K562 (cell line): ENCODE measurements around the gene STT3A. TPM values are rescaled to one million over a fixed set of nuclear protein-coding genes. Genes with fewer than 3 reads are reported as not detected.

Source experiments
- ATAC-seq: fragments of 200-7000 bp; cut with Tn5 transposase; 3 replicates; pipeline ENCODE4 v1.9.1; 2020; ENCODE audit warnings: moderate library complexity
- BruUV-seq: library from RNA; stranded (reverse); fragments of 400-500 nt; replicated peaks from 2 replicates; lab custom pipeline; 2021; lab: Mats Ljungman, UMichigan
- CTCF ChIA-PET: fragments of 300-600 bp; formaldehyde crosslinking; extraction: SDS; loops from one replicate; lab custom pipeline; 2021; ENCODE audit warnings: low intra/inter-chr PET ratio; lab: Yijun Ruan, JAX
- POLR2A ChIA-PET: fragments of 300-600, 350-650 bp; sonication (Branson Sonifier 250); formaldehyde crosslinking; extraction: SDS; loops from one replicate; lab custom pipeline; 2021; ENCODE audit warnings: antibody characterized with exemption, inconsistent platforms; lab: Yijun Ruan, JAX
- DNase-seq, 4 experiments: peaks; one replicate each; pipeline versions ENCODE4 v3.0.0 to v3.0.0-alpha.2; 2011 to 2018; ENCODE audit warnings: low spot score in 3 of 4, mixed read lengths in 3 of 4; ENCODE audit errors: extremely low read depth in 1 of 4
- FAIRE-seq: peaks from 2 replicates; lab custom pipeline; 2011; peaks lifted over from hg19 to GRCh38; lab: Jason Lieb, UNC
- H2AFZ ChIP-seq: 2 replicates; pipeline ENCODE4 v1.6.0; 2011; ENCODE audit warnings: low read depth, low read length, control low read depth, inconsistent platforms
- H3K27ac ChIP-seq: fragments of 200-600 bp; 3 replicates; pipeline ENCODE4 v1.8.0; 2011; ENCODE audit warnings: low read depth, mild to moderate bottlenecking, control low read depth, inconsistent platforms, low read length, moderate library complexity, mixed read lengths; ENCODE audit errors: extremely low read depth
- H3K27me3 ChIP-seq, 2 experiments: fragments of 300-600 bp in 1 of 2; 2 replicates in 1 of 2; 3 replicates in 1 of 2; pipeline versions ENCODE4 v1.6.0 to v1.8.0; 2011; ENCODE audit warnings: inconsistent platforms in 2 of 2, low read length in 2 of 2, mild to moderate bottlenecking in 1 of 2, mixed read lengths in 1 of 2, moderate library complexity in 1 of 2; ENCODE audit not compliant: control insufficient read depth in 2 of 2, insufficient read depth in 2 of 2
- H3K36me3 ChIP-seq: fragments of 300-600 bp; 3 replicates; pipeline ENCODE4 v1.8.0; 2011; ENCODE audit warnings: mild to moderate bottlenecking, low read length, inconsistent platforms; ENCODE audit not compliant: control insufficient read depth, insufficient read depth
- H3K4me1 ChIP-seq, 2 experiments: fragments of 200-600 bp in 1 of 2; replicated peaks in 1 of 2; 2 replicates in 1 of 2; 3 replicates in 1 of 2; pipeline versions ENCODE4 v1.5.1 to v1.8.0; 2011; ENCODE audit warnings: inconsistent platforms in 2 of 2, low read length in 2 of 2, mild to moderate bottlenecking in 1 of 2, mixed read lengths in 1 of 2, moderate library complexity in 1 of 2; ENCODE audit not compliant: control insufficient read depth in 2 of 2, insufficient read depth in 2 of 2
- H3K4me2 ChIP-seq: 2 replicates; pipeline ENCODE4 v1.6.1; 2011; ENCODE audit warnings: low read length, control low read depth, inconsistent platforms, mixed read lengths; ENCODE audit not compliant: insufficient read depth
- H3K4me3 ChIP-seq: fragments of 200-600 bp; sonication (generic), shearing (Covaris generic); 2 replicates; pipeline ENCODE4 v1.5.1; 2016; ENCODE audit warnings: control low read depth, inconsistent platforms
- H3K79me2 ChIP-seq: fragments of 200-600 bp; 3 replicates; pipeline ENCODE4 v1.8.0; 2011; ENCODE audit warnings: low read length, inconsistent platforms; ENCODE audit not compliant: control insufficient read depth, insufficient read depth
- H3K9ac ChIP-seq, 2 experiments: 2 replicates each; pipeline versions ENCODE4 v1.6.0 to v1.6.1; 2011; ENCODE audit warnings: low read depth in 2 of 2, low read length in 2 of 2, control low read depth in 1 of 2, inconsistent platforms in 1 of 2, mild to moderate bottlenecking in 1 of 2, mixed read lengths in 1 of 2; ENCODE audit not compliant: insufficient read depth in 1 of 2
- H3K9me1 ChIP-seq: one replicate; pipeline ENCODE4 v1.6.0; 2011; ENCODE audit warnings: inconsistent platforms, mild to moderate bottlenecking, low read length, moderate library complexity; ENCODE audit not compliant: control insufficient read depth, insufficient read depth
- H3K9me3 ChIP-seq: replicated peaks from 2 replicates; pipeline ENCODE4 v1.5.1; 2011; ENCODE audit warnings: low read depth, low read length, inconsistent platforms; ENCODE audit not compliant: control insufficient read depth, insufficient read depth
- H4K20me1 ChIP-seq: replicated peaks from 2 replicates; pipeline ENCODE4 v1.6.1; 2011; ENCODE audit warnings: low read length, inconsistent platforms, mixed read lengths; ENCODE audit not compliant: control insufficient read depth, insufficient read depth
- C11orf30 ChIP-seq: fragments of 450-650 bp; IDR thresholded peaks from 2 replicates; pipeline ENCODE4 v1.6.1; 2016; ENCODE audit warnings: low read depth, mild to moderate bottlenecking
- GABPA ChIP-seq: fragments of 200-800 bp; sonication (Bioruptor generic); conservative IDR thresholded peaks from 2 replicates; pipeline ENCODE4 v1.6.1; 2016; ENCODE audit warnings: low read depth, missing genetic modification characterization, missing compliant biosample characterization
- HLTF ChIP-seq: fragments of 450-650 bp; IDR thresholded peaks from 2 replicates; pipeline ENCODE4 v1.6.1; 2016
- JUN ChIP-seq, 2 experiments: sonication (generic) in 1 of 2; formaldehyde crosslinking in 1 of 2; IDR thresholded peaks; 2 replicates each; pipeline versions ENCODE4 v1.6.1 to v1.8.0; 2012 to 2022; ENCODE audit warnings: borderline replicate concordance in 2 of 2, mild to moderate bottlenecking in 2 of 2, improper control_type of control experiment in 1 of 2, low read depth in 1 of 2, low read length in 1 of 2, missing genetic modification reagents in 1 of 2
- JUNB ChIP-seq: fragments of 450-650 bp; formaldehyde crosslinking; conservative IDR thresholded peaks from 2 replicates; pipeline ENCODE4 v1.4.0; 2020; ENCODE audit warnings: mild to moderate bottlenecking
- MAFG ChIP-seq: fragments of 450-650 bp; conservative IDR thresholded peaks from 2 replicates; pipeline ENCODE4 v1.6.1; 2016; ENCODE audit warnings: missing genetic modification characterization, missing compliant biosample characterization
- MITF ChIP-seq: IDR thresholded peaks from 2 replicates; pipeline ENCODE4 v1.6.1; 2014; ENCODE audit warnings: antibody characterized with exemption
- MXI1 ChIP-seq: IDR thresholded peaks from 2 replicates; pipeline ENCODE4 v1.6.1; 2011; ENCODE audit warnings: low read depth, mild to moderate bottlenecking, improper control_type of control experiment, low read length
- NFATC3 ChIP-seq: fragments of 450-650 bp; IDR thresholded peaks from 2 replicates; pipeline ENCODE4 v1.6.1; 2017; ENCODE audit warnings: mild to moderate bottlenecking
- NONO ChIP-seq, 2 experiments: fragments of 200-400 bp in 1 of 2; fragments of 450-650 bp in 1 of 2; formaldehyde crosslinking in 1 of 2; IDR thresholded peaks; 2 replicates each; pipeline ENCODE4 v1.6.1; 2017; ENCODE audit warnings: low read depth in 2 of 2, mild to moderate bottlenecking in 2 of 2, moderate library complexity in 2 of 2, low read length in 1 of 2
- NR0B1 ChIP-seq: fragments of 450-650 bp; IDR thresholded peaks from one replicate; pipeline ENCODE4 v1.6.1; 2018; ENCODE audit warnings: mild to moderate bottlenecking, moderate library complexity; ENCODE audit not compliant: partially characterized antibody
- OTX1 ChIP-seq: fragments of 450-650 bp; formaldehyde crosslinking; IDR thresholded peaks from 2 replicates; pipeline ENCODE4 v1.4.0; 2022; ENCODE audit warnings: mild to moderate bottlenecking
- POLR3G ChIP-seq: IDR thresholded peaks from 2 replicates; pipeline ENCODE4 v1.6.1; 2011; ENCODE audit not compliant: insufficient read length, insufficient replicate concordance; ENCODE audit errors: extremely low read depth
- PYGO2 ChIP-seq: fragments of 450-650 bp; IDR thresholded peaks from 2 replicates; pipeline ENCODE4 v1.6.1; 2016; ENCODE audit warnings: mild to moderate bottlenecking, missing genetic modification characterization, moderate library complexity, missing compliant biosample characterization
- STAG1 ChIP-seq: sonication (generic); formaldehyde crosslinking; IDR thresholded peaks from 2 replicates; pipeline ENCODE4 v1.5.0; 2020; ENCODE audit warnings: missing genetic modification reagents, borderline replicate concordance
- TAF9B ChIP-seq: fragments of 450-650 bp; IDR thresholded peaks from 2 replicates; pipeline ENCODE4 v1.6.1; 2018; ENCODE audit warnings: mild to moderate bottlenecking; ENCODE audit not compliant: partially characterized antibody
- TEAD2 ChIP-seq: fragments of 450-650 bp; IDR thresholded peaks from 2 replicates; pipeline ENCODE4 v1.6.1; 2016; ENCODE audit warnings: missing genetic modification characterization, control low read depth, missing compliant biosample characterization
- ZNF143 ChIP-seq: sonication (generic); formaldehyde crosslinking; IDR thresholded peaks from 2 replicates; pipeline ENCODE4 v1.9.0; 2022; ENCODE audit warnings: mild to moderate bottlenecking, missing genetic modification reagents
- ZNF263 ChIP-seq: sonication (generic); formaldehyde crosslinking; IDR thresholded peaks from 2 replicates; pipeline ENCODE4 v1.8.0; 2022; ENCODE audit warnings: mild to moderate bottlenecking, missing genetic modification reagents, borderline replicate concordance
- ZNF316 ChIP-seq: fragments of 450-650 bp; IDR thresholded peaks from 2 replicates; pipeline ENCODE4 v1.6.1; 2016
- ZNF408 ChIP-seq: fragments of 250-450 bp; sonication (Bioruptor Pico); IDR thresholded peaks from 2 replicates; pipeline ENCODE4 v1.4.0; 2020; ENCODE audit warnings: low read depth, mild to moderate bottlenecking, moderate library complexity
- ZNF584 ChIP-seq: fragments of 200-800 bp; sonication (Bioruptor generic); IDR thresholded peaks from 2 replicates; pipeline ENCODE4 v1.6.1; 2016; ENCODE audit warnings: low read depth, mild to moderate bottlenecking, missing genetic modification characterization, missing compliant biosample characterization
- WGBS: fragments of 100-300 bp; shearing (Covaris generic); methylation state at CpG from one replicate; pipeline ENCODE4 v1.1.6; 2016; ENCODE audit warnings: low coverage, mixed read lengths; ENCODE audit not compliant: insufficient coverage; ENCODE audit errors: missing lambda C conversion rate; 5-methylcytosine and 5-hydroxymethylcytosine counted together
- in situ Hi-C: fragments of 300-500 bp; cut with MboI; formaldehyde crosslinking; loops from 4 replicates; pipeline ENCODE4 v1.15.0; 2018; ENCODE audit warnings: inconsistent platforms, mixed read lengths
- intact Hi-C: fragments of 100-400 bp; cut with micrococcal nuclease; formaldehyde crosslinking; loops from 2 replicates; pipeline ENCODE4 v1.14.2; 2022
- polyA plus RNA-seq, 8 experiments: library from polyadenylated mRNA; depleted of rRNA in 4 of 8; stranded (reverse) in 5 of 8; unstranded in 3 of 8; fragments of >200 nt; fragmentation: Nextera tagmentation in 2 of 8; fragmentation: Illumina TruSeq in 1 of 8; extraction: Ambion mirVana in 2 of 8; extraction: Trizol in 1 of 8; gene quantifications; 2 replicates each; pipeline versions ENCODE4 v1.2.1 to v1.2.3, GENCODE V29; 2011 to 2014; ENCODE audit warnings: inconsistent platforms in 1 of 8, missing spikeins in 1 of 8
- total RNA-seq, 7 experiments: library from RNA; depleted of rRNA in 6 of 7; stranded (reverse); fragments of >200 nt in 6 of 7; fragmentation: Illumina TruSeq in 2 of 7; extraction: Trizol in 2 of 7; gene quantifications; 2 replicates each; pipeline versions ENCODE4 v1.2.1 to v1.2.3, GENCODE V29; 2011 to 2021; ENCODE audit warnings: low replicate concordance in 1 of 7

Gene STT3A
- total and polyA plus RNA-seq, 9 of the 15 experiments (the other 6 are each of a cell fraction or from before 2014, with no cell fraction given), result 70.7 to 330 (median 192) TPM

GRCh38 chr11:125578783-125579182 lies 13.9 kb upstream of the STT3A start:
- no peak for ATAC-seq
- H3K27ac ChIP-seq, result no peak overlapping the region
- H4K20me1 ChIP-seq, result no peaks in the 10 kb centered on the region
- no peak overlapping the region for H2AFZ ChIP-seq
- no peak overlapping the region for H3K4me3 ChIP-seq
- H3K79me2 ChIP-seq, result no peaks in the 10 kb centered on the region
- CTCF ChIA-PET, result no interaction called here
- TF ChIP-seq TEAD2 (no peak), MAFG (tag) (0 out of 2 replicates have a peak, but pooled peaks have one; percentile 15), NFATC3 (no peak), ZNF408 (CRISPR knock-in tag) (no peak), MXI1 (no peak), HLTF (no peak), PYGO2 (no peak), TAF9B (no peak), GABPA (tag) (no peak), JUNB (no peak), MITF (no peak), OTX1 (CRISPR knock-in tag) (no peak), ZNF263 (CRISPR knock-in tag) (no peak), ZNF584 (CRISPR knock-in tag) (no peak), C11orf30 (peak; percentile 23; the same call in 1 of the 2 replicates), JUN (IDR thresholded peaks at IDR 0.05; ENCODE audit: borderline replicate concordance, low read depth, low read length) (no peak), JUN (CRISPR knock-in tag; IDR thresholded peaks at IDR 0.05; ENCODE audit: borderline replicate concordance) (no peak), POLR3G (no peak), ZNF316 (peak; percentile 65), ZNF143 (CRISPR knock-in tag) (no peak), NR0B1 (no peak), NONO (IDR thresholded peaks at IDR 0.05; ENCODE audit: low read depth in 2 of 2, low read length in 1 of 2) (no peak), STAG1 (CRISPR knock-in tag) (no peak)
- TF ChIP-seq, all 486 proteins: peak for 3
- Histone ChIP-seq H3K9me3 (no peaks in the 10 kb centered on the region), H3K9ac (no peak overlapping the region), H3K36me3 (peaks cover 95% of the 10 kb centered on the region), H3K4me1 (no peaks in the 10 kb centered on the region), H3K27me3 (no peaks in the 10 kb centered on the region), H3K9me1 (no peaks in the 10 kb centered on the region), H3K4me2 (no peak overlapping the region)
- BruUV-seq, result no TSS peak
- intact Hi-C loops (no loop called here), in situ Hi-C loops (no loop called here)
- WGBS, result 94% methylated on average over 2 of the region's 2 CpGs
- no peak for DNase-seq
- POLR2A ChIA-PET, result interaction anchor here (0.6 to 1.3 kb wide), 4 partner anchors 9 to 16 kb away, joined by 3 to 5 read pairs (median 4); partner anchors contain the start of gene EI24
- no peak for FAIRE-seq
